GM18870 (cell line): Measurements from ENCODE around the gene ACSF3.

Experiments
- ATAC-seq: cut with Tn5 transposase; IDR thresholded peaks from one replicate; pipeline ENCODE4 v1.9.1; 2021; ENCODE audit warnings: moderate library complexity; ENCODE audit not compliant: unreplicated experiment

Gene ACSF3

GRCh38 chr16:89197633-89198416 is 104.2 kb downstream of the ACSF3 start:
- ATAC-seq, result no peak

DNA sequence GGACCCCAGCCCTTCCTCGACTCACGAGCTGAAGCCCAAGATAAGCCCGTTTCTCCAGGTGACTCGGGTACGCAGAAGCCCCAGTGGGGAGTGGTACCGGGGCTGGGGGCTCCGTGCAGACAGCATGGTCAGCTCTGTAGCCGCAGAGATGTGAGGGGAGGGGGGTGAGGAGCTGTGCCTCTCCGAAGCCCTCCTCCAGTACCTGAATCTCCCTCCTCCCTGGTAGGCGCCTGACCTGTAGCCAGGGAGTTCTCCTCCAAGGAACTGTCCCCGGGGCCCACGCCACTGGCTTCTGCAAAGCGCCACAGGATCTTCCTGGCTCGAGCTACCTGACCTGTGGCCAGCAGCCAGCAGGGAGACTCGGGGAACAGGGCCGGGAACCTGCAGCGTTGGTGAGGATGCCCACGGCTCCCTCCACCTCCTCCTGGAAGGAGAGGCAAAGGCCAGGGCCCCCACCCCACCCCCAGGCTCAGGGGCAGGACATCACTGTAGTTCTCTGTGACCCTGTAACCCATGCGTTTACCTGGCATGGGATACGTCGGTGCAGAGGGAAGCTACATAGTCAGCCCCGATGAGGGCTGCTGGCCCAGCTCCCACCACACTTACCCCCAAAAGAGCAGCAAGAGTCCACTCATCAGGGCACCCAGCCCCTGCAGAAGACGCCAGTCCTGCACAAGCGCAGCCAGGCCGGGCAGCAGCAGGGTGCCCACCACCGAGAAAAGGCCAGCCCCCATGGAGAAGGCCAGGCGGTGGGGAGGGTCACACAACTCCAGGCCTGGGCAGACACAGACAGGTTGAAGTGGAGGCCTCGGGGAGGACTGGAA is 105.0 kb downstream of the ACSF3 start:
- ATAC-seq, result no peak

- ATAC-seq, result no peak
Observed at GRCh38 chr16:89199241-89200123, 105.8 kb downstream of the ACSF3 start.

GRCh38 chr16:89200124-89200849 is 106.6 kb downstream of the ACSF3 start, which contains the start of gene SLC22A31:
Gene SLC22A31 (minus strand): TSS chr16:89200537. CDS start chr16:89200501, 36 bp downstream.
- no peak for ATAC-seq

GRCh38 chr16:89200850-89201411 is 107.3 kb downstream of the ACSF3 start:
- ATAC-seq, result no peak

DNA sequence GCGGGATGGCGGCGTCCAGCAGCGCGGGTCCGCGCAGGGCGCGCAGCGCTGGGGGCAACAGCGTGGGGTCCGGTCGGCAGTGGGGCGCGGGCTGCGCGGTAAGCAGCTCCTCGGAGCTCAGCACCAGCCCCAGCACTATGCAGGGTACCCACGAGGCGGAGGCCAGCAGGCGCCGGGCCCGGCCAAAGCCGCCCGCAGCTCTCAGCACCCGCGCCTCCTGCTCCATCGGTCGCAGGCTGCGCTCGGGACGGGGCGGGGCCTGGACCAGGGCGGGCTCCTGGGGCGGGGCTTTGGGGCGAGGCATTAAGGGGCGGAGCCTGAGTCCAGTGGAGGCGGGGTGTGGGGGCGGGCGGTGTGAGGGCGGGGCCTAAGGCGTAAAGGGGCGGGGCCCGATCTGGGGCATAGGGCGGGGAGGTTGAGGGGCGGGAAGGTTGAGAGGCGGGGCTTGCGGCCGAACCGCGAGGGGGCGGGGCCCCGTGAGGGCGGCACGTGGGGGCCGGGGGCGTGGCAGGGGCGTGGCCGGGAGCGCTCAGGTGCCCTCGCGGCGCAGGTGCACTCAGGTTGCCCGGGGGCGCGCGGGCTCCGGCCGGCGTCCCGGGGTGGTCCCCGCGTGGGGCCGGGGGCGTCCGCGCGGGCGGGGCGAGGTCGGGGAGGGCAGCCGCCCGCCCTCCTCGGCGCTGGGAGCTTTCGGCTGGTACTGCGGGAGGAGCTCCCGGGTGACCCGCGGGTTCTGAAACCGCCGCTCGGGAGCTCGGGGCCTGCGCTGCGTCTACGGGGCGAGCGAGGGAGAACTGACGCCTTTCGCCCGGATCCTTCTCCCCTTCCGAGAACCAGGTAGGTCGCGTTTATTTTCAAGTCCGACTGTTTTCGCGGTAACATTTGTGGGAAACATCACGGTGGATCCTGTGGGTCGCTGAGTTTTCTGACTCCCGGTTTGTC is 108.1 kb downstream of the ACSF3 start:
- no peak for ATAC-seq

DNA sequence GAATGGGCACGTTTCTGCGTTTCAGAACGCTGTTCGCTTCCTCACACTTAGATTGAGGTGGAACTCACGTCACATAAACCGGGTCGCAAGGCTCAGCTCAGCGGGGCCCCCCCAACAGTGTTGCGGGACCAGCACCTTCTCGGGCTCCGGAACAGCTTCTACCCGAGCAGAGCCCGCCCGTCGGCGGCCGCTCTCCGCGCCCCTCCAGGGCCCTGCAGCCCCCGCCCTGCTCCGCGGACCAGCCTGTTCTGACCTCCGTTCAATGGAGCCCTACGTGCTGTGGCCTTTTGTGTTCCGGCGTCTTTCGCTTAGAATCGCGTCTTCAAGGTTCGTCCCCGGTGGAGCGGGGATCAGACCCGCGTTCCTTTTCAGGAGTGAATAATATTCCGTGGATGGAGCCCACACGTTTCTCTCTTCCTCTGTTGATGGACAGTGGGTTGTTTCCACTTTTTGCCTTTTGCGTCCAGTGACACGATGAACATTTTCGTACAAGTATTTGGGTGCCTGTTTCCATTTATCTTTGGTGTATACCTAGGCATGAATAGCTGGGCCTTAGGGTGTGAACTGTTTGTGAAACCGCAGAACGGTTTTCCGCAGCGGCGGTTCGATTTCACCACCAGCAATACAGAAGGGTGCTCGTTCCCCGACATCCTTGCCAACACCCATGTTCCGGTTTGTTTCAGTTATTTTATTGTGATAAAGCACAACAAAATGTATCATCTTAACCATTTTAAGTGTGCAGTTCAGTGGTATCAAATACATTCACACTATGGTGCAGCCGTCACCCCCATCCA is 109.0 kb downstream of the ACSF3 start:
- no peak for ATAC-seq
